NCI-H1417 (cell line): Measurements from ENCODE around the gene LRRC28.
A peak's percentile ranks its signal among the peaks of the same experiment; 100 is the strongest.

ENCODE experiments used
- DNase-seq, 3 experiments: peaks; one replicate each; lab custom pipeline; 2025; lab: John Stamatoyannopoulos, UW

The LRRC28 gene

DNA sequence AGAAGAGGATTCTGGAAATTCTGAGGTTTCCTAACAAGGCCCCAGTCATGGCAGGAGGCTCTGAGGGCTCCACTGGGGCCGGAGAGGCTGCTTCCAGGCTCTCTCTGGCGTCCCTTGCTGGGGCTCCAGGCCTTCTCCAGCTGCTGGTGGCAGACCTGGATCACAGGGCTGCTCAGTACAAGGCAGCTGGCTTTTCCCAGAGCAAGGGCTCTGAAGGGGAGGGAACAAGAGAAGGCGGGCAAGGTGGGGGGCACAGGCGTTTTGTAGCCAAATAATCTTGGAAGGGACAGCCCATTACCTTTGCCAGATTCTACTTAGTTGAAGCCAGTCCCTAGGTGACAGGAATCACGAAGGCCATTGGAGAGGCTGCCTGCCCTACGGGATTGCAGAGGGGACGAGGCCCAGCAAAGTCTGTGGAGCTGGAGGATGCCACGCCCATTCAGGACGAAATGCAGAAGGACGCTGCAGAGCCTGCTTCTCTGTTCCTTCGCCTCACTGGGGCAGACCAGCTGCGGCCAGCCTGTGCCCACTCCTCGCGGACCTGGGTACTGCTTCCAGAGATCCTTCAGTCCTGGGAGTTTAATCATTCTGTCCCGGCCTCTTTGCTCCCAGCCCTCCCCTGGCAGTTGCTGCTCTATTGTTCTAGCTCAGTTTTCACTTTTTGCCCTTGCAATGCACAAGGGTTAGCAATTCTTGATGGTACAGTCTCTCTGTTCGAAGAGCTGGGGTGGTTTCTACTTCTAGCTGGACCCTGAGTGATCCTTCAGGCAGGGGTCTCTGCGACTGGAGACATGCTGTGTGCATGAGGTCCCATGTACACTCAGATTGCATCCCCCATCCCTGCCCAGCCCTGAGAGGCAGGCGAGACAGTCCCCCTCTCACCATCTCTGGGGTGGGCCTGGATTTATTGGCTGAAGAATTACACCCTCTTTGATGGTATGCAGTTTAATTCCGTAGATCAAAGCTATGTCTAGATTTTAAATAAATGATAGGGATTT, 165.2 kb downstream of the LRRC28 start:
- DNase-seq: no peak

DNA sequence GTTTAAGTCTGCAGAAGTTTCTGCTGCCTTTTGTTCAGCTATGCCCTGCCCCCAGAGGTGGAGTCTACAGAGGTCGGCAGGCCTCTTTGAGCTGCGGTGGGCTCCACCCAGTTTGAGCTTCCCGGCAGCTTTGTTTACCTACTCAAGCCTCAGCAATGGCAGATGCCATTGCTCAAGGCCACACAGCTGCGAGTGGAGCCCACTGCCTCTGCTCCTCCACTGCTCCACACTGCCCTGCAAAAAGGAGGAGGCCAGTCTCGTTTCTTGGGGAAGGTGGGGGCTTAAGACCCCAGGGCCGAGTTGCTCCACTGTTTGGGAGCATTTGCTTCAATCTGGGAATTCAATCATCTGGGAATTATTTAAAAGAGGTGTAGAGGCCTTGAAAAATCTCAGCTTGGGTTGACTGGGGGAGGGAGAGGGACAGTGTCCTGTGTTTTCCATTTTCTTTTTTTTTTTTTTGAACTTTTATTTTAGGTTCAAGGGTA, 169.9 kb downstream of the LRRC28 start:
- no peak for DNase-seq

- DNase-seq: no peak
Measured at GRCh38 chr15:99421758-99422157, 170.5 kb downstream of the LRRC28 start.

DNA sequence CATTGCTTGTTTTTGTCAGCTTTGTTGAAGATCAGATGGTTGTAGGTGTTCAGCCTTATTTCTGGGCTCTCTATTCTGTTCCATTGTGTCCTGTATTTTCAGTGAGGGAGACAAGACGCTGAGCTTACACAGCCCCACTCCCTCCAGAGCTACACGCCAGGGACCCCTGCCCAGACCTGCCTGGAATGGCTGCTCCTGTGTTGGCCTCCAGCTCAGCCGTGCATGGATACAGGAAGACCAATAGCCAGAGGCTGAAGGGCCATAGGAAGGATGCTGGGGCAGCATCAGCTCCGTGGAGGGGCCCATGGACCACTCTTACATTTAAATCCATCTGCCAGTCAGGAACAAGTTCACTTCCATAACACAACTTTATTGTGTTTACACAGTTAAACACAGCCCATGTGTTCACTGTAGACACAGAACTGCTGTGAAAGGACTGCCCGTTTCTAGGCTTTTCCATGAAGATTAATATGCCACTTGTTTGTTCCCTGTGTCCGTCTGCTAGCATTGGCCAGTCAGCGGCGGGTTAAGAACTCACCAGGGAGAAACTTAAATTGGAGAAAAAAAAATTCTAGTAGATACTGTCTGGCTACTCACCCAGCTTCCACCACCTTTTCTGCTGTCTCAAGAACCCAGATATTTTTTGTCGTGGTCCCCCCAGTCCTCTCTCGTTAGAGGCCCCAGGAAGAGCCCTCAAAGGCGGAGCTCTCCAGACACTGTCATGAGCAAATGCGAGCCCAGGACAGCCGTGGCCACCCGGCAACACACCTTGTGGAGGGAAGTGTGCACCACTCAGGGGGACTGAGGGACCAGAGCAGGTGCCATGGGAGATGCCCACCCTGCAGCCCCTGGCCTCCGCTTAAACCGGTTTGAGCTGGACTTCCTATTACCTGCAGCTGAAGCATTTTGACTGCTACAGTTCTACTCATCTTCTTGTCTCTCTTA, 172.2 kb downstream of the LRRC28 start:
- no peak for DNase-seq

- DNase-seq: no peak
Measured at GRCh38 chr15:99424131-99424571, 172.9 kb downstream of the LRRC28 start.

- DNase-seq: no peak
Measured at GRCh38 chr15:99424978-99425656, 173.8 kb downstream of the LRRC28 start.

- no peak for DNase-seq
Measured at GRCh38 chr15:99425657-99426301, 174.5 kb downstream of the LRRC28 start.

GRCh38 chr15:99426431-99427105, 175.3 kb downstream of the LRRC28 start:
- DNase-seq: no peak

DNA sequence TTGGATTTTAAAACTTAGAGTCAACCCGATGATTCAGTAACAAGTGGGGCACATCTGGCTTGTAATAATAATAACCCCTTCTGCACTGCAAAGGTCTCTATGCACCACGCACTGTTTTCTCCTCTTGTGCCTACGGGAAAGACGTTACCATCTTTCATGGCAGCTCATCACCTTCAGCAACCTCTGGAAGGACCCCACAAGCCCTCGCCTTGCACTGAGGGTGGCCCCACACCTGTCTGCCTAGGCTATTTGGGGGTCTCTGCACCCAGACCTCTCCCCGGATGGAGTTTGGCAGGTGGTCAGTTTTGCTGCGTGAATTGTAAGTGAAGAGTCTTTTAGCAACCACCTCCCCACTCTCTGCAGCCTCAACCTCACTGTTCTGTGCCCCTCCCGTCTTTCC, 175.9 kb downstream of the LRRC28 start:
- no peak for DNase-seq

DNA sequence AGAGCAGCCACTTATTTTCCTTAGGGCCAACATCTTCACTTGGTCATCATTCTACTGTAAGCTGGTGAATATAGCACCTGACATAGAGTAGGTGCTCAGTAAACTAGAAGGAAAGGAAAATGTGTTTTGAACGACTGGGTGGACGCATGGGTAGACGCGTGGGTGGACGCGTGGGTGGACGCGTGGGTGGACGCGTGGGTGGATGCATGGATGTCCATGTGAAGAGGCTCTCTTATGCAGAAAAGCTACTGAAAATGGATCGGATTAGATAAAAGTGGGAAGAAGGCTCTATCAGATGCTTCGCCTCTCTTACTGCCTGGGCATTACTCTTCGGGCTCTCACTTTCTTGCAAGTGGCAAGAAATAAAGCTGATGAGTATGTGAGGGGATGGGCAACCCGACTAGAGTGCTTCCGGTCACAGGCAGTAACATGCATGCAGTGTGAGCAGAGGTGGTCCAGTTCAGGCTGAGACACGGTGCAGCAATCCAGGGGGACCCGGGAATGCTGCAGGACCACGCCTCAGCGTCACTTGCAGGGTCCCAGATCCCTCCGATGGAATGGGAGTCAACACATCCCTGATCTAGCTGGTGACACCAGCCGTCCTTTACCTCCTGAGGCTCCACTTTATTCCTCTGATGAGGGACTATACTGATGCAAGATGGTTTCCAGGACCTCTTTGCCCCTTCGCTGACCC, 176.5 kb downstream of the LRRC28 start:
- no peak for DNase-seq

DNA sequence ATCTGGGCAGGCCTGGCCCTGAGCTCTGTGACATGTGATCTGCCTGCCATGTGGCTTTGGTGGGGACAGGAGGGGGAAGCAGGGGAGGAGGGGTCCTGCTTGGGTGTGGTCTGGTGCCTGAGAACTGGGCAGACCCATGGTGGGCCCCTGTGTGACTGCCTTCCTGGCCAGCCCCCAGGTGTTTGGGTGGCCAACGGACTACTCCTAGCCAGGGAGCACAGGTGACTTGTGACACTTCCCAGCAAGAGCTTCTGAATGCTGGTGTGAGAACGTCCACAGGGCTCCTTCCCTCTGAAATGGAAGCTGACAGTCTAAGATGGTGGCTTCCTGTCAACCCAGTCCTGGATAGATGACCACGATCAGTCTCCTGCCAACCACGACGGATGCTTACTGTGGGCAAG, 178.4 kb downstream of the LRRC28 start:
- DNase-seq: no peak

GRCh38 chr15:99430881-99431401, 179.7 kb downstream of the LRRC28 start:
- no peak for DNase-seq

GRCh38 chr15:99431661-99432091, 180.4 kb downstream of the LRRC28 start:
- DNase-seq: no peak

- DNase-seq: no peak
Measured at GRCh38 chr15:99432271-99433025, 181.2 kb downstream of the LRRC28 start.

- DNase-seq: no peak
Measured at GRCh38 chr15:99433026-99433756, 181.9 kb downstream of the LRRC28 start.

DNA sequence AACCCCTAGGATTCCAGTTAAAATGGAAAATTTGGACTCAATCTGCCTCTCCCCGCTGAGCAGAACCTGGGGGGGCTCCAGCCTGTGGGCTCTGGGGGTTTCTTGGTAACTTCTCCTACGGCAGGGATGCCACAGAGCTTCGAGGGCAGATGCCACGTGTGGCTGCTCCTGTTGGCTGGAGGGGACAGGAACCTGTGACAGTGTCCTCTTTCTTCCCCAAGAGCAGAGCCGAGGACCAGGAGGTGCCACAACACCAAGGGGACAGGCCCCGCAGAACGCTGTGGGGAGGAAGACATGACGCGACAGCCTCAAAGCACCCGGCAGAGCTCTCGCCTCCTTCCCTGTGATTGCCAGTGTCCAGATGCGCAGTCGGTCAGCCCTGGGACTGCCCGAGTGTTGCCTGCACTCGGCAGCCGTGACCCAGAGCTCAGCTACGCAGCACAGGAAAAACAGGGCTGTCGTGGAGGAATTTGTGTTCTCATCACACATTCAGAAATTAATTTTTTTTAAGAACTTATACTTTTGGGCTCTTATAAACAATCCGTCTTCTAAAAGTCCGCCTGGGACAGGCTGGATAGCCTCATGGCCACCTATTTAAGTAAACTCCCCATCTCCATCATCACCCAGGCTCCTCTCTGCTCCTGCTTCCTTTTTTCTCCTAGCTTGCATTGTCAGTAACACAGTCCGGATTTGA, 182.6 kb downstream of the LRRC28 start:
- no peak for DNase-seq

DNA sequence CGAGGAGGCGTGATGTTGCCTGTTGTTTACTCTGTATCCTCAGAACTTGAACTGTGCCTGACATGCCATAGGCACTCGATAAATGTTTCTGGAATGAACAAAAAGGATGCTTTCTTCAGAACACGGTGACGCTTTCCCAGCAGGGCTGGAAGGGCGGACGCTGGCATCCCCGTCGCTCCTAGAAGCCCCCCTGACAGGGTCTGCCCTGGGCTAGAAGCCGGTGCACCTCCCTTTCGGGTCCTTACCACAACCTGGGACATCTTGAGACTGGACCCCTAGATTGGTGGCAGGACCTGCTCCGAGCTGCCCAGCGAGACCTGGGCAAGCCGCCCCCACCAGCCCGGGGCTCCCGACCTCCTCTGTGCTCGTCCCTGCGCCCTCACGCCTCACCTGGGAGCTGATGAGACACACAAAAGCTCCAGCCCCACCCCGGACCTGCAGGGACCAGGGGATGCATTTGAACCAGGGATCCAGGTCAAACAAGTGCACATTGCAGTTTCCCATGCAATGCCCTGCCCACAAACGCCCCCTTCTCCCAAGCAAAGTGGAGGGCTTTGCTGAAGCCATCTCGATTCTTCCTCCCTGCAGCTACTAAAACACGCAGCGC, 183.3 kb downstream of the LRRC28 start:
- peak in 2 of 3 experiments; percentile 61 to 68 for DNase-seq
